Endothelial cell of umbilical vein (primary cell): ENCODE results near the gene RPS6KB1.

Source experiments
- EZH2 ChIP-seq: IDR thresholded peaks from 2 replicates; pipeline ENCODE4 v1.6.1; 2012; ENCODE audit warnings: borderline replicate concordance, low read depth, mild to moderate bottlenecking, moderate library complexity, low read length, inconsistent platforms; ENCODE audit not compliant: severe bottlenecking
- FOS ChIP-seq: IDR thresholded peaks from 2 replicates; pipeline ENCODE4 v1.6.1; 2011; ENCODE audit warnings: mild to moderate bottlenecking, low read length, moderate library complexity, borderline replicate concordance; ENCODE audit not compliant: insufficient read depth
- JUN ChIP-seq: IDR thresholded peaks from 2 replicates; pipeline ENCODE4 v1.6.1; 2011; ENCODE audit warnings: borderline replicate concordance, low read depth; ENCODE audit not compliant: insufficient read length, insufficient read depth
- MAX ChIP-seq: IDR thresholded peaks from 2 replicates; pipeline ENCODE4 v1.6.1; 2011; ENCODE audit not compliant: insufficient read depth, insufficient read length
- MYC ChIP-seq: IDR thresholded peaks from one replicate; pipeline ENCODE4 v1.6.1; 2011; ENCODE audit warnings: mild to moderate bottlenecking, low read depth, low read length
- POLR2A ChIP-seq: IDR thresholded peaks from 2 replicates; pipeline ENCODE4 v1.6.1; 2012; ENCODE audit warnings: low read depth, mild to moderate bottlenecking, control low read depth, low read length
- POLR2AphosphoS5 ChIP-seq: IDR thresholded peaks from 2 replicates; pipeline ENCODE4 v1.6.1; 2012; ENCODE audit warnings: low read depth, mild to moderate bottlenecking, control low read depth, low read length, moderate library complexity; ENCODE audit not compliant: insufficient read depth
- TF ChIP-seq, protein P1 (sequence below), 2 donors: IDR thresholded peaks; 1 replicate in 1 of 2; 2 replicates in 1 of 2; pipeline ENCODE4 v1.5.1; 2011; ENCODE audit warnings: low read length in 2 of 2, mild to moderate bottlenecking in 2 of 2, moderate library complexity in 2 of 2, control low read depth in 1 of 2, inconsistent platforms in 1 of 2, low read depth in 1 of 2; ENCODE audit not compliant: insufficient read depth in 1 of 2; ENCODE audit errors: extremely low read depth in 1 of 2

DNA sequence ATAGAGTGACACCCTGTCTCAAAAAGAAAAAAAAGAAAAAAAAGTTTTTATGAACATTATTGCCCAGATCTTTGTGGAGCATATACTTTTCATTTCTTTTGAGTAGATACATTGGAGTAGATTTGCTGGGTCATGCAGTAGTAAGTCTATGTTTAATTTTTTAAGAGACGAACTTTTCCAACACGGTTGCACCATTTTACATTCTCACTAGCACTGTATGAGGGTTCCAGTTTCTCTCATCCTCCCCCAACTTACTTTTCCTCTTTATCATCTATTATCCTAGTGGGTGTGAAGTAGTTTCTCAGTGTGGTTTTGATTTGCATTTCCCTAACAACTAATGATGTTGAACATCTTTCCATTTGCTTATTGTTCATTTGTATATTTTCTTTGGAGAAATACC lies 10.5 kb downstream of the RPS6KB1 start:
- TF ChIP-seq, protein P1, sequence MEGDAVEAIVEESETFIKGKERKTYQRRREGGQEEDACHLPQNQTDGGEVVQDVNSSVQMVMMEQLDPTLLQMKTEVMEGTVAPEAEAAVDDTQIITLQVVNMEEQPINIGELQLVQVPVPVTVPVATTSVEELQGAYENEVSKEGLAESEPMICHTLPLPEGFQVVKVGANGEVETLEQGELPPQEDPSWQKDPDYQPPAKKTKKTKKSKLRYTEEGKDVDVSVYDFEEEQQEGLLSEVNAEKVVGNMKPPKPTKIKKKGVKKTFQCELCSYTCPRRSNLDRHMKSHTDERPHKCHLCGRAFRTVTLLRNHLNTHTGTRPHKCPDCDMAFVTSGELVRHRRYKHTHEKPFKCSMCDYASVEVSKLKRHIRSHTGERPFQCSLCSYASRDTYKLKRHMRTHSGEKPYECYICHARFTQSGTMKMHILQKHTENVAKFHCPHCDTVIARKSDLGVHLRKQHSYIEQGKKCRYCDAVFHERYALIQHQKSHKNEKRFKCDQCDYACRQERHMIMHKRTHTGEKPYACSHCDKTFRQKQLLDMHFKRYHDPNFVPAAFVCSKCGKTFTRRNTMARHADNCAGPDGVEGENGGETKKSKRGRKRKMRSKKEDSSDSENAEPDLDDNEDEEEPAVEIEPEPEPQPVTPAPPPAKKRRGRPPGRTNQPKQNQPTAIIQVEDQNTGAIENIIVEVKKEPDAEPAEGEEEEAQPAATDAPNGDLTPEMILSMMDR (IDR thresholded peaks at IDR 0.05; ENCODE audit: extremely low read depth in 1 of 2, insufficient read depth in 1 of 2, low read depth in 1 of 2, low read length in 2 of 2) = no peak
- TF ChIP-seq POLR2A (no peak), EZH2 (no peak), JUN (no peak), FOS (no peak), MAX (no peak), MYC (no peak), POLR2AphosphoS5 (no peak)
